NCI-H82 (cell line): Measurements from ENCODE around the gene NTM.

Experiments
- DNase-seq: peaks from one replicate; lab custom pipeline; 2025; lab: John Stamatoyannopoulos, UW

NTM gene

DNA sequence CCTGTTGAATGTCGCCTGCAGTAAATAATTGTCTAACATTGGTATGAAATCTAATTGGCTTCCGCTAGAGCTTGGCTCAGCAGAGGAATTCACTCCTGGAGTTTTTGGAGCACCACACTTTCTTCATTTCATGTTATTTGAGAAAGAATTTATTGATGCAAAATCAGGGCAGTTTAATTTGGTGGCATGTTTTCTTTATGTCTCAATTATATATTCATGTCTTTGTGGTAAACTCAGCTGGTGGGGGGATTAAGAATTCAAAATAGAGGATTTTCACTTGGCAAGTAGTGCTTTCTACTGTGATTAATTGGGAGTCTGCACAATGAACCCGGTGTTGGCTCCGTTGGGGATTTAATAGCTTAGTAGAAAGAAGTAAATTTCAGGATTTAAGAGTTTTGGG is 784.4 kb downstream of the NTM start:
- no peak for DNase-seq

DNA sequence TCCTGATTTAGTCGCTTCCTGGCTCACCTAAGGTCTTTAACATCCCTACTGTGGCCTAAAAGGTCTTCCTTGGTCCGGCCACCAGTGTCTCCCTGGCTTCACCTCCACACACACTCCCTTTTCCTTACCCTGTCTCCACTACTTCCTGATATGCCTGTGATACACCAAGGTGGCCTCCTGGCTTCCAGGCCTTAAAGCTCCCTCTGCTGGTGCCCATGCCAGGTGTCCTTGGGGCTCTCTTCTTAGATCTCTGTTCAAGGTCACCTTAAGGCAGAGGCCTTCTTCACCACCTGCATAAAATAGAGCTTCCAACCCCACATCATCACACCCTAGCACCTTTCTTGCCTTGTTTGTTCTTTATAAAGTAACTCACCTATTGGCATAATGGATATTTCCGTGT is 787.7 kb downstream of the NTM start:
- peak; percentile 18 for DNase-seq

DNA sequence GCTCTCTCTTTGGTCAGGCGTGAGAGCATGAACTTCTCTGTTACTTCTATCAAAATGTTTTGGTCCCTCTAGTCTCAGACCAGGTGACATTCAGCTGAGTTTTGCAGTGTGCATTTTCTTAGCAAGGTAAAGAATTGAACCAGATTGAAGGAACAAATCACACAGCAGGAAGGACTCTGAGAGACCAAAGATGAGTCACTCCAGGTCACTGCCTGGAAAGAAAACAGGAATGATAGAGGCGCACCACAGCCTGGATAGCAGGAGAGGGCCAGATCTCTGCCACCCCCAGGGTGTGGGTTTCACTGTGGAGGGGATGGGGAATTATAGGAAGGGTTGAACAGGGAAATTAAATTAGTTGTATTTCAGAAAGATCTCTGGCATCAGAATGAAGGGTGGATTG is 788.3 kb downstream of the NTM start:
- DNase-seq: no peak

DNA sequence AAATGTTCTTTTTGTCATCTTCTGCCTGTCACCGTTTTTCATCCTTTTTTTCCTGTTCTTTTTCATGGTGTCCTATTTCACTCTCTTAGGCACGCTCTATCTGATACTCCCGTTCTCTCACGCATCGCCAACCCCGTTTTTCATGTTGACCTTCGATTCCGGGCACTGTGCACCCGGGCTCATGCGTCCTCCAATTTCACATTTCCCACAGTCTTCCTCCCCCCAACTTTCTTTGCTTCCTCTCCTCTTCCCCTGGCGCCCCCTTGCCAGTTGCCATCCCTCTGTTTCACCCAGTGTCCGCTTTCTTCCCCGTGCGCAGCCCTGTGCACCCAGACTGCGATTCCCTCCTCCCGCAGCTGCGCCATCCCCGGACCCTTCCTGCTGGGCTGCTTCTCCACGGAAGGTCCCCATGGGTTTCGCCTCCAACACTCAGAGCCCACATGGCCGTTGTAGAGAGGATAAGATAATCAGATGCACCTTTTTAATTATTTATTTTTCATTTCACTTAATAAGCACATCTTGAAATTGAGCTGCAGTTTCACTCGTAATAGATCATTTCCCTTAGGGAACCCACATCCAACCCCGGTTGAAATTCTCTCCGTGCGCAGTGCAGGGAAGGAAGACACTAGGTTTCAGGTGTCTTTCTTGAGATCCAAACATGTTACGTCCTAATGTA is 791.1 kb downstream of the NTM start:
- no peak for DNase-seq

DNA sequence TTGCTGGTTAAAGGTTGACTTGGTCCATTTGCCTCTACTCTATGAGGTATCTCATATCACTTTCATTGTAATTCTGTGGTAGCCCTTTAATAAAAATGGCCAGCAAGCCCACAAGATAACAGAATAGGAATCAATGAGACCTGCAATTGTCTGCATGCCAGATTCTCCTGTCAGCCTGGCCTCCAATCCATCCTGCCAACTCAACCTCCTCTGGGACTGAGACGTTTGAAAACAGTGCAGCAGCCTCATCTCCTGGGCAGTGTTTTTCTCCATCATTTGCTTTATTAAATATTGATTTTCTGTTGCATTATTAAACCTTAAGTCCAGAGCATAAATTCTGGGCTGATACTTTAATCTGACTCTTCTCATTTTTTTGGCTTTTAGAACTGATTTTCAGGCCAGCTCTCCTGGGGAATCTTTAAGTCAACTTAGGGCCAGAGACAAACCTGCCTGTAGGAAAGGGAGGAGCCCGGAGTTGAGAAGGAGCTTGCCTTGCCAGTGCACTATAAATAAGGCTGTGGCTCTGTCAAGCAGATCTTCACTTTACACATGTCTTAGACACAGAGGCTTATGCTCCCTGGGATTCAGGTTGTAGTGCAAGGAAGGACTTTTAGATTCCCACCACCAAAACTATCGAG is 798.0 kb downstream of the NTM start:
- no peak for DNase-seq

DNA sequence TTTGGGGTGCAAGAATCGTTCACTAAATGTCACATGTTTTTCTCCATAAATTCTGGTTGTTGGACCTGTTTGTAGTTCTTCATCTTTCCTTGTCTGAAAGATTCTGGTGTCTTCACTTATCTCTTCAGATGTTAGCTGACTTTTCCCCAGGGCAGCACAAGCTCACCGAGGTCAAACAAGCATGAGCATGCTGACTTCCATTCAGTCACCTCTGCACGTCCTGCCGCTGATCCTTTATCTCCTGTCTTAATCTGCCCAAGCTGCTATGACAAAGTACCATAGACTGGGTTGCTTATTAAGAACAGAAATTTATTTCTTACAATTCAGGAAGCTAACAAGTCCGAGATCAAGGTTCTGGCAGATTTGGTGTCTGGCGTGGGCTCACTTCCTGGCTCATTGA is 800.6 kb downstream of the NTM start:
- peak; percentile 27 for DNase-seq

DNA sequence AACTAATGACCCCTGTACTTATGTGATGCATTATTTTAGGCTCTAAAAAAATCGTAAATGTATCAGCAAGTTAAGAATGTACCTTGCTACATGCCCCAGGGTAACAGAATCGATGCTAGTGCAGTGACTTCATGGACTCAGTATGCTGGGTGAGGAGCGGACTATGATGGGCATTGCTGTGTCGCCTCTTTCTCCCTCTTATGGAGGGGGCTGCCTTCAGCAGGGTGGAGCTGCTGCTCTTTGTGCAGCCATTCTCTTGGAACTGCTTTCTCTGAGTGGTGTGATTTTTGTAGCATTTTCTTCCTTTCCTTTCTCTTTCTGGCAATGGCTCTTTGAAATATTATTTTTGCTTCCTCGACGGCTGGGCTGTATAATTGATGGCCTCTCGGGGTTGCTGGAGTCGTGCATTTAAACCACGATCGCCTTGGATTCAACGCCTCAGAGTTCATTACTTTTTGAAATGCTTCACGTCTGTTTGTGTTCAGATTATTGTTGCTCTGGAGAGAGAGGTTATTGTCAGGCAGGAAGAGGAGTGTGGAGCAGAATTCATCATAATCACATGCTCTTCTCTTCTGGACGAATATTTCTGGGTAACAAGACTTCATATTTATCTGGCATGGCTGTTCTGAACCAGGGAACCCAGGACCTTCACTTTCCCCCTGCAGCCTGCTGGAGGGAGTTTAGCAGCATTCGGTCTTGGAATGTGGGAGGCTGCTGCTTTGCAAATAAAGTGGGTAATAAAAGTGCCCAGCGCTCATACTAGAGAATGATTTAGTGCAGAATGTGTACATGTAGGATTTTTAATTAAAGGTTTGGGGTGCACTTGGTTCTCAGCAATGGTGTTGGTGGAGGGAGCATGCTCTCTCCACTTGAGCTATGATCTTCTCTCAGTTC is 804.2 kb downstream of the NTM start:
- no peak for DNase-seq

DNA sequence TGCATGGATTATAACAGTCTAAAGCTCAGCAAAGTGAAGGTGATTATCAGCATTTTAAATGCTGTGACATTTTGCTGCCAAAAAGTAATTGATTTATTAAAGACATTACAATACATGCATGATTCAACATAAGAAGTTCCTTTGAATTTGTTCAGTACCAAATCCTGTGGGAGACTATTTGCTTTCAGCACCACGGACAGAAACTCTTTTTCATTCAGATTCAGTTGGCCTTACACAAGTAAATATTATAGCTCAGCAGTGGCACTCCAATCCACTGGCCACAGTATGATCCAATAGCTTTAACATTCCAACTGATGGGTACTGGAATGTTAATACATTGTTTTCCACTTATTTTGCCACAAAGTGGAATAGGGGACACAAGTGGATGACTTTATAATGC is 806.7 kb downstream of the NTM start:
- DNase-seq: no peak

DNA sequence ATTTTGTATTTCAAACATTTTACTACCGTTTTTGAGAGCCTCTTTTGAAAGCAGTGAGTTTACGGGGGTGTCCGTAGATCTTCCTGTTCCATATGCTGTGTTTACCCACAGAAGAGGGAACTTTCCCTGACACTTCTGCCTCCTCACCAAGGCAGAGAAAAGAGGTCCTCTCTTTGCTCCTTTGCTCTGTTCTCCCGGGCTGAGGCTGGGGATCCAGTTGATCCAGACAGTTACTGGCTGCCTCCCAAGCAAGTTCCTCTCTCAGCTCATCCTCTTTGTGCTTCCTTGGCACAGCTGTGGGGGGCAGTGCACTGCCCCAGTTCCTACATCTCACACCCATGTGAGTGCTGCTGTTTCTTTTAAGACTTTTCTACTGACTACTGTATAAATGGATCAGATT is 813.7 kb downstream of the NTM start:
- DNase-seq: no peak

DNA sequence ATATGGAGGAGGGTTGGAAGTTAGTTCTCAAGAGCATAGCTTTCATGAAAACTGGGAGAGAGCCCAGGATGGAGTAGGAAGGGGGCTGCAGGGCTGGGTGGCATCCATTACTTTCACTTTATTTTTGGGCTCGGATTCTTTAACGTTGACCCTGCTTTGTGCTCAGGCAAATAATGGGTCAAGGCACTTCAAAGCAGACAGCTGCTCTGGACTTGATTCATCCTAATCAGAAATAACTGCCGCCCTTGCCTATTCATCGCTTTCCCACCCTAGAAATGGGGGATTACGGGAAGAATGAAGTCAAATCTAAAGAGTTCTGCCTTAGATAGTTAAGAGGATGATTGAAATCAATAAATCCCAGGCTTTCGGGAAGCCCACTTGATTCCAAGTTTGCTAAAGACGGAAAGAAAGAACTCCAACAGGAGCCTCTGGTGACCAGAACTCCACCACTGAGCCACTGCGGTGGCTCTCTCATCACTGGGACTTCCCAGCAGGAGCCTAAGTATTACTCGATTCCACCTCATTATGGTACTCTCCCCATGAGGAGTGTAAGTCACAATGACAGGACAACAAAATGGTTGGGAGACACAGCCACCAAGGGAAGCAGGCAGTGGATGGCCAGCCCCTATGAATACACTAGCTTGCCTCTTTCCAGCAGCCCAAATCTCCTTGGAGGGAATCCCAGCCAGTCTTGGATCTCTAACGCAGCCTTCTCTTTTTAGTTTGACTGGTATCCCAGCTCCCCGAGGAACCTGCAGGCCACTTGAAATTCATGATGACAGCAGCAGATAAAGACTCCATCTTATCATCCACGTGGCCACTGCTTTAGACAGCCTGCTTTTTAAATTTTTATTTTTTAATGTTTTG is 815.5 kb downstream of the NTM start:
- no peak for DNase-seq

DNA sequence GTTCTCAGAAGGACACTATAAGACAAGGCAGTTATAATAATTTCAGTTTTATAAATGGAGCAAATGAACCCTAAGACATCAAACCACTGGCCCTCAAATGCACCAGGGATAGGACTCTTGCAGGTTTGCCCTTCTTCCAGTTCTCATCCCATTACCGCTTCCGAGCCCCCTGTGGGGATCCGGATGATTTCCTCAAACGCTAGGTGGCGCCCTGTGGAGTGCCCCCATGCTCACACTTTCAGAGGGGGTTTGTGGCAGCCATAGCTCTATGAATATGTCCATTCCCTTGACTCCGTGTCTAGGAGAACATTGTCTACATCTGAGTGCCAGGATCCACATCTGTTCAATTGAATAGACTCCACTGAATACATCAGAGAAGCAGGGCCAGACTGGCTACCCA is 816.3 kb downstream of the NTM start:
- DNase-seq: peak; percentile 55

DNA sequence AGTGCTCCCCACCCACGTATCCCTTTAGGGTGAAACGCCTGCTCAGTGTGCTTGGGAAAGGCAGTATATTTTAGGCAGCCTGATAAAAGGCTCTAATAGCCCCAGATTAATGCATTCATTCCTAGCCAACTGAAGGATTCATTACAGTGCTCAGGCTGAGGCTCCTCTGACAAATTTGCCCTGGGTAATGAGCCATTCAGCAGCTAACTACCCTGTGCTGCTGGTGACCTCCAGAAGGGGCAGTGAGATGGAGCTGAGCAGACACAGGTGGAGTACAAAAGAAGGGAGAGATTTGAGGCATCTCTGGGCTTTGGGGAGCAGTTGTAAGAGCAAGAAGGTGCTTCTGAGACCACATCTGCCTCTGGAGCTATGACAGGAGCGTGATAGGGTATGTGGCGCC is 817.0 kb downstream of the NTM start:
- DNase-seq: no peak

DNA sequence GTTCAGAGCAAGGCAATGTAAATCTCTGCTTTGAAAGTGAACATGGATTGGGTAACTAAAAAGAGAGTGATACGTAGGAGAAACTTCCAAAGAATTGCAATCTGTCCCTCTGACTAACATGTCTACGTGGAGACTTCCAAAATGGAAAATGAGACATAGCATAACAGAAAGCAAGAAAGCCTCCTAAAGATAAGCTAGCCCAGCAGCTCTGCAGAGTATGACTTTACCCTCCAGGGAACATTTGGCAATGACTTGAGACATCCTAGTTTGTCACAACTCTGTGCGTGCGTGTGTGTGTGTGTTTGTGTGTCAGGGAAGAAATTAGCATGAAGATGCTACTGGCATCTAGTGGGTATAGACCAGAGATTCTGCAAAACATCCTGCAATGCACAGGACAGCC is 817.4 kb downstream of the NTM start:
- no peak for DNase-seq

DNA sequence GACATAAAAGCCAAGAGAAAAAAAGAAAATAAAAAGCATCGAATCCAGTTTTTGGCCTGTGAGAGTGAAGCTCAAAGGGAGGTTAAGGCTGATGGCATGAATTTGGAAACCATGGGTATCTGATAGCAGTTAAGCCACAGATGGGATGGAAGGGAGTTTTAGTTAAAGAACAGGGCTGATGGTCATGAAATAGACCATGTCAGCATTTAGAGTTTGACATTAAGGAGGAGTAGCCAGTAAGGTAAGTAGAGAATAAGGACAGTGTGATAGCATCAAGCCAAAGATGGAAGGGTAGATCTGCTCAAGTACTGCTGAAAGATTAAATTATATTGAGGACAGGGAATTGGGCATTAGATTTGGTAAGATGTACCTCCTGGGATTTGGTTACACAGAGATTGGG is 826.5 kb downstream of the NTM start:
- DNase-seq: no peak

DNA sequence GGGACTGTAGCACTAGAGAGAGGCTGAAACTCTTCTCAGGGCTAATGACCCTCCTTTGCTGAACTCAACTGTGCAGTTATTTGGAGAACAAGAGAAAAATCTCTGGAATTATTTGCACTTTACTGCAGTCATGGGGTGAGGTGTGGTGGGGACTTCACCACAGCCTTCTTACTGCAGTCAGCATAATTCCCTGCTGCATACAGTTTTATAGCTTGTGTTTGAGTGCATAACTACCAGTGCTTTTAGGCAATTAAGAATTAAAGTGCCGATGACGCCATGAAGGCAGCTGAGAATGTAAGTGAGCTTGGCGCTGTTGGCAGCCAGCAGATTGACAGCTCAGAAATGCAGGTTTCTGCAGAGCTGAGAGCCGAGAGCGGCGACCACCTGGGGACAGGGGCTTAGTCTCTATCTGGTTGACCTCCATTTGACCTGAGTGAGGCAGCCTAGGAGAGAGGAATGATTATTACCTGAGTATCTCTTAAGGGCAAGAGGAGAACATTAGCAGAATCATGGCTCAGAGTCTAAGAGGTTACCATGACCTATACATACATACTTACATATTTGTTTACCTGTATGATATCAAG is 830.0 kb downstream of the NTM start:
- no peak for DNase-seq

DNA sequence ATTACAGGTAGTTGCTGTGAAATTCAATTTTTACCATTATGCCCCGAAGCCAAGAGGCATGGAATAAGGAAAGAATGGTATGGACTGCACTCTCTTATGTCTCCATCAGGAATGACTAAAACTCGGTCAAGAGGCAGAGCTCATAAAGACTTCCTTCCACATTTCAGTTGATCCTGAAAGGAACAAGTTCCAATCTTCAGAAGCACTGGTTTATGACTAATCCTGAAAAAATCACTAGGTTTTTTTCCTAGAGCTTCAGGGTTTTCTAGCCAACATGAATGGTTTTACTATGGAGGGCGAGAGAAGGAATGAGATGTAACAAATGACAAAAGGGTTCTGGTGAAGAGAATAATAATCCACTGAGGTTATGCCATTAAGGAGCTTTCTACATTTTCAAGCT is 832.2 kb downstream of the NTM start:
- DNase-seq: no peak

DNA sequence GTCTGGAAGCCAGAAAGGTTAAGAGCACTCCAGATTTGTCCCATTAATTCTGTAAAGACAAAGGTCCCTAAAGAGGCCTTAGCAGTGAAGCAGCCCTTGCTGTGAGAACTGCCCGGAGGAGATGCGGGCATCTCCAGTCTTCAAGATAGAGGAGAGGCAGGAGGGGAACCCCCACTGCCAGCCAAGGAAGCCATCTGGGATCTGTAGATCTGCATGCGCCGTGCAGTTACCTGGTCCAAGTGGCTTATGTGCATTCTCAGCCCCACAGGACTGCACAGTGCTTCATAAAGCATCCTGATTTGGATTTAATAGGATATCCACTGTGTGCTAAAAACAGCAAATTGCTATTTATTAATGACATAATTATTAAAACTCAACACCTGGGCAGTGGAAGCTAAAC is 834.6 kb downstream of the NTM start:
- no peak for DNase-seq

DNA sequence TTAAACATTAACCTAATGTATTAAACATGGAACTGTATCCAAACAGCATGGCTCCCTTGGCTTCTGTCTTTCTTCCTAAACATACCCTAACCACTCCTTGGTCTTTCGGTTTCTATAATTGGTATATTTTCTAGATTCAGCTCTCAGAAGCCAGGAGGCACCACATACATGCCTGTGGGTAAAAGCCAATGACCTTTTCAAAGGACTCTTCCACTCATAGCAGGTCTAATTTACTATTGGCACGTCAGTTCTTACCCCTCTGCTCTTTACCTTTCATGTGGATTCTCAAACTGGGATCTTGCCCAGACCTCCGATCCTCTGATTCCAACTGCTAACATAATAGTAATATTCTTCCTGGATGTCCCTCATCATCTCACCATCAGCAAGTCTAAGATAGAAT is 835.1 kb downstream of the NTM start:
- no peak for DNase-seq

DNA sequence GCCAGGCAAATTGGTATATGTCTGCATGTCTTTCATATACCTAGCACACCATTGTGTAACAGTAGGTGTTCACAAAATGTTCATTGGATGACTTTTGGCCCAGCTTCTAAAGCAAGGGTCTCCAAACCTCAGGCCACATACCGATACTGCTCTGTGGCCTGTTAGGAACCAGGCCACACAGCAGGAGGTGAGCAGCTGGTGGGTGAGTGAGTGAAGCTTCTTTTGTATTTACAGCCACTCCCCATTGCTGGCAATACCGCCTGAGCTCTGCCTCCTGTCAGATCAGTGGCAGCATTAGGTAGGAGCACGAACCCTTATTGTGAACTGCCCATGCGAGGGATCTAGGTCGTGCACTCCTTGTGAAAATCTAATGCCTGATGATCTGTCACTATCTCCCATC is 836.6 kb downstream of the NTM start:
- DNase-seq: no peak

DNA sequence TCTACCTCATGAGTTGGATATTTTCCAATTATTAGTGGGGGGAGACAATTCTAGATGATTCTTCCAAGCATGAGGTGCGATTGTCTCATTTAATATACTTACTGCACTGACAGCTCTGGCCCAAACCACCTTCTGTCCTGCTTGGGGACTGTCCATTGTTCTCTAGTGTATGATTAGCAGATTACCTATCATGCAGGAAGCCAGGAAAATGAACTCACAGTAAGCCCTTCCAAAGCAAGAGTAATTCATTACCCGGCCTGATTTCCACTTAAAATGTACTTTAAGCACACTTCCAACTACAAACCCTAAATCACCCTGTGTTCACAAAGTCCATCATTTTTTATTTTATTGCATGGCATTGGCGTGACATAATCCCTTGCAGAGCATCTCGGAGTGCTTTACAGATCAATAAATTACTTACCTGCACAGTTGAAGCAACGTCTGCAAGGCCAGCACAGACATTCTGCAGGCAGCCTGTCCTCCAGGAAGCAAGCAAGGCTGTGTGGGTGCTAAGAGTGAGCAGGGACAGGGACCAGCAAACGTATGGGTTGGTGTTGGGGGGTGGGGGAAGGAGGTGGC is 838.2 kb downstream of the NTM start:
- DNase-seq: no peak

DNA sequence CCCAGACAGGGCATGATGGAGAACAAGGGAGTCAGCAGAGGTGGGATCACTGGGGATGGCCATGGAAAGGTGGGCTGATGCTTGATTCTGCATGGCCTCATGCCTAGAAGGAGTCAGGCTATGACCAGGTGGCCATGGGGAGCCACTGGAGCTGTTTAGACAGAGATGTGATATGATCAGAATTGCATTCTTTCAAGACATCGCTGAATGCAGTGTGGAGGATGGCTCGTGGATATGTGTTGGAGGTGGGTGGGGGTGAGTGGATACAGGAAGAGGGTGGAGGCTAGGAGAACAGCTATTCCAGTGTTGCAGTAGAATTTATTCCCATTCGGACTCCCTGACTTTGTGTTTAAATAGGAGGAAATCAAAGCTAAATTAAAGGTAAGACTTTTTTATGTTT is 841.1 kb downstream of the NTM start:
- DNase-seq: no peak

DNA sequence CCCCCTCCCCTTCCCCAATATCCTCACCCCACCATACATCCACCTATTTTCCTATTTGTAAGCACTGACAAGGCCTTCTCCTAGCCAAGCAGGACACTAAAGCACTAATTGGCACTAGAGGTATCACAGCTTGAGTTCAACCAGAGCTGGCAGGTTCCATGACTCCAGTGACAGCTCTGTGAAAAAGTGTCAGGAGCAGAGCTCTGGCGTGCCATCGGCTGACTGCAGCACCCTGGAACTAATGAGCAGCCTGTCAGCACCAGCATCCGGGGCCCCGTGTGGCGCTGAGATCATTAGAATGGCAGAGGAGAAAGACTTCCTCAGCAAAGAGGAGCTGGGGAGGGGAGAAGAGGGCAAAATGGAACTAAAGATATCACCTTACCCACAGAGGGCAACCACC is 847.4 kb downstream of the NTM start:
- DNase-seq: no peak
